IPS-15b (cell line): ENCODE results near the gene DBI.
A peak's percentile ranks its signal among the peaks of the same experiment; 100 is the strongest.

Source experiments
- H3K27me3 ChIP-seq: one replicate; pipeline ENCODE4 v1.6.1; 2013; ENCODE audit warnings: low read length; ENCODE audit not compliant: control insufficient read depth, insufficient read depth
- H3K36me3 ChIP-seq: one replicate; pipeline ENCODE4 v1.6.1; 2013; ENCODE audit warnings: low read length; ENCODE audit not compliant: control insufficient read depth, insufficient read depth
- H3K4me1 ChIP-seq: one replicate; pipeline ENCODE4 v1.6.1; 2013; ENCODE audit warnings: mild to moderate bottlenecking, low read length; ENCODE audit not compliant: control insufficient read depth, insufficient read depth
- H3K4me3 ChIP-seq: one replicate; pipeline ENCODE4 v1.5.1; 2013; ENCODE audit warnings: low read depth, low read length
- H3K9ac ChIP-seq: one replicate; pipeline ENCODE4 v1.6.1; 2013; ENCODE audit warnings: low read depth, mild to moderate bottlenecking, low read length
- H3K9me3 ChIP-seq: one replicate; pipeline ENCODE4 v1.6.1; 2013; ENCODE audit warnings: mild to moderate bottlenecking, low read length; ENCODE audit not compliant: control insufficient read depth, insufficient read depth

Gene DBI

GRCh38 chr2:119338826-119339561 lies 27.8 kb upstream of the DBI start:
- no peaks in the 10 kb centered on the region for H3K9me3 ChIP-seq
- no peak overlapping the region for H3K9ac ChIP-seq
- no peaks in the 10 kb centered on the region for H3K4me1 ChIP-seq
- no peak overlapping the region for H3K4me3 ChIP-seq
- no peaks in the 10 kb centered on the region for H3K36me3 ChIP-seq
- H3K27me3 ChIP-seq, result no peaks in the 10 kb centered on the region

DNA sequence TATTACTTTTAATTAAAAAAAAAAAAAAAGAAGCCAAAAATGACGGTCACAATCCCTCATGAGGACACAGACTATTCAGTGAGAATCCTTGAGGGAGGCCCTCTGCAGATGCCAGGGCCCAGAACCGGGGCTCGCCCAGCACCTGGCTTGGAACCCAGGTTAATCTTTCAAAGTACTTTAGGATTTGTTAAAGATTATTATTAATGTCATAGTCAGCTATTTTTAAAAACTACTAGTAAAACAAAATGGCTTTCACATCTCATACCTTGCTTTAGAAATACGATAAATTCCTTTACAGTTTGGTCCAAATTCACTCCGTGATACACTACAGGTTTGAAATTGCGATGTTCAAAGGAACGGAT lies 27.2 kb upstream of the DBI start:
- no peak overlapping the region for H3K9ac ChIP-seq
- H3K4me3 ChIP-seq, result no peak overlapping the region
- H3K27me3 ChIP-seq, result no peaks in the 10 kb centered on the region
- no peaks in the 10 kb centered on the region for H3K4me1 ChIP-seq
- H3K9me3 ChIP-seq, result no peaks in the 10 kb centered on the region
- no peaks in the 10 kb centered on the region for H3K36me3 ChIP-seq

- no peak overlapping the region for H3K4me3 ChIP-seq
- H3K9me3 ChIP-seq, result no peaks in the 10 kb centered on the region
- H3K4me1 ChIP-seq, result no peaks in the 10 kb centered on the region
- H3K36me3 ChIP-seq, result no peaks in the 10 kb centered on the region
- H3K9ac ChIP-seq, result no peak overlapping the region
- no peaks in the 10 kb centered on the region for H3K27me3 ChIP-seq
Observed at GRCh38 chr2:119341684-119342083, 25.1 kb upstream of the DBI start.

GRCh38 chr2:119349289-119349688 lies 17.5 kb upstream of the DBI start:
- Histone ChIP-seq H3K27me3 (no peaks in the 10 kb centered on the region), H3K36me3 (no peaks in the 10 kb centered on the region), H3K4me3 (no peak overlapping the region), H3K9ac (no peak overlapping the region), H3K4me1 (peaks cover 5% of the 10 kb centered on the region), H3K9me3 (no peaks in the 10 kb centered on the region)

GRCh38 chr2:119350311-119350998 lies 16.3 kb upstream of the DBI start:
- Histone ChIP-seq H3K4me3 (no peak overlapping the region), H3K36me3 (no peaks in the 10 kb centered on the region), H3K9ac (no peak overlapping the region), H3K4me1 (peaks cover 5% of the 10 kb centered on the region), H3K27me3 (no peaks in the 10 kb centered on the region), H3K9me3 (no peaks in the 10 kb centered on the region)

- H3K4me1 ChIP-seq, result peaks cover 5% of the 10 kb centered on the region
- no peaks in the 10 kb centered on the region for H3K27me3 ChIP-seq
- no peaks in the 10 kb centered on the region for H3K36me3 ChIP-seq
- H3K4me3 ChIP-seq, result no peak overlapping the region
- H3K9me3 ChIP-seq, result no peaks in the 10 kb centered on the region
- no peak overlapping the region for H3K9ac ChIP-seq
Observed at GRCh38 chr2:119352357-119352756, 14.4 kb upstream of the DBI start.

DNA sequence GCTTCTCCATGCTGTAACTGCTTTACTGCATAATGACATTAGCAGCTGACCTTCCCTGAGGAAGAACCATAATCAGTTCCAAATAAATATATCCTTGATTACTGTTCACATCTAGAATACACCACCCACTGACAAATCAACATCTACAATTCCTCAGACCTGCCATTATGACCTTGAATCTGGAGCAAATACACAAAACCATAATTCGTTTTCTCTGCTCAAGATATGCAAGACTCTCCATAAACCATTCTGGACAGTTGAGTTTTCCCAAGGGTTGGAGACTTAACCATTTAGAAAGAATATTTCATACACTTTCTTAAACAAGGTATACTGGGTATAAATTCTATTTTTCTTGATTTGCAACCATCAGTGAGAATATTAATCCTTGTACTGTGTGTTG lies 11.9 kb upstream of the DBI start:
- no peaks in the 10 kb centered on the region for H3K4me1 ChIP-seq
- no peaks in the 10 kb centered on the region for H3K9me3 ChIP-seq
- H3K27me3 ChIP-seq, result no peaks in the 10 kb centered on the region
- H3K36me3 ChIP-seq, result no peaks in the 10 kb centered on the region
- H3K9ac ChIP-seq, result no peak overlapping the region
- no peak overlapping the region for H3K4me3 ChIP-seq

DNA sequence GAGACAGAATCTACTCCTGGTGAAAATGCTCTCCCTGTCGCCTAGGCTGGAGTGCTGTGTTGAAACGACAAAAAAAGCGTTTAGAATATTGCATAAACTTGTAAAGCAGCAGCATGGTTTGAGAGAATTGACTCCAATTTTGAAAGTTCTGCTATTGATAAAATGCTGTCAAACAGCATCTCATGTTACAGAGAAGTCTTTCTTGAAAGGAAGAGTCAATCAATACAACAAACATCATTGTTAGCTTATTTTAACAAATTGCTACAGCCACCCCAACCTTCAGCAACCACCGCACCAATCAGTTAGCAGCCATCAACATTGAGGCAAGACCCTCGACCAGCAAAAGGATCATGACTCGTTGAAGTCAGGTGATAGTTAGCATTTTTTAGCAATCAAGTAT lies 7.0 kb upstream of the DBI start:
- no peaks in the 10 kb centered on the region for H3K4me1 ChIP-seq
- no peaks in the 10 kb centered on the region for H3K27me3 ChIP-seq
- H3K9me3 ChIP-seq, result no peaks in the 10 kb centered on the region
- no peaks in the 10 kb centered on the region for H3K36me3 ChIP-seq
- no peak overlapping the region for H3K4me3 ChIP-seq
- H3K9ac ChIP-seq, result no peak overlapping the region

- no peaks in the 10 kb centered on the region for H3K27me3 ChIP-seq
- H3K9ac ChIP-seq, result no peak overlapping the region
- H3K36me3 ChIP-seq, result no peaks in the 10 kb centered on the region
- H3K4me1 ChIP-seq, result no peaks in the 10 kb centered on the region
- H3K4me3 ChIP-seq, result no peak overlapping the region
- no peaks in the 10 kb centered on the region for H3K9me3 ChIP-seq
Observed at GRCh38 chr2:119360423-119360966, 6.3 kb upstream of the DBI start.

- peaks cover 10% of the 10 kb centered on the region for H3K36me3 ChIP-seq
- no peaks in the 10 kb centered on the region for H3K27me3 ChIP-seq
- peak overlapping the region; percentile 98 for H3K4me3 ChIP-seq
- H3K9me3 ChIP-seq, result no peaks in the 10 kb centered on the region
- H3K4me1 ChIP-seq, result peaks cover 3% of the 10 kb centered on the region
- no peak overlapping the region for H3K9ac ChIP-seq
Observed at GRCh38 chr2:119364798-119365197, 2.0 kb upstream of the DBI start.

- Histone ChIP-seq H3K9ac (no peak overlapping the region), H3K4me3 (peak overlapping the region; percentile 98), H3K27me3 (no peaks in the 10 kb centered on the region), H3K36me3 (peaks cover 13% of the 10 kb centered on the region), H3K9me3 (no peaks in the 10 kb centered on the region), H3K4me1 (peaks cover 3% of the 10 kb centered on the region)
Observed at GRCh38 chr2:119365436-119365835, 1.3 kb upstream of the DBI start.

DNA sequence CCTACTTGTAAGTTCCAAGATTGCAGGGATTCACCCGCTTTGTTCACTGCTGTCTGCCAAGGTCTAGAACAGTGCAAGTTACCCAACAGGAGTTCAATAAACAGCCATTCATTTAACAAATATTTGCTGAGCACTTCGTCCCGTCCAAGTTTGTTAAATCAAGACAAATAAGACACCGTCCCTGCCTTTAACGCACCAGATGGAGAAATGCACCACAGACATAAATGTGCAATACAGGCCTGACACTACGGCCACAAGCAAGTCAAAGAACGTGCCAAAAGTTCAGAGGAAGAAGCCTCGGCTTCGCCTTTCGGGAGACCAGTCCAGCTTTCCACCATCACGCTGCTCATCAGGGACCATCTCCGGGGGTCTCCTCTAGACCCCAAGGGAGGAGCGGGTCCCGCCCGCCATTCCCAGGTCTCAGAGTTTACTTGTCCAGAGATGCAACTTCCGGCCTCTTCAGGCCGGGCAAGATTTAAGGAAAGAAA lies 572 bp upstream of the DBI start:
- H3K4me3 ChIP-seq, result peak overlapping the region; percentile 98
- H3K9ac ChIP-seq, result peak overlapping the region; percentile 77
- no peaks in the 10 kb centered on the region for H3K9me3 ChIP-seq
- H3K4me1 ChIP-seq, result peaks cover 3% of the 10 kb centered on the region
- peaks cover 16% of the 10 kb centered on the region for H3K36me3 ChIP-seq
- no peaks in the 10 kb centered on the region for H3K27me3 ChIP-seq
